Smooth muscle cell of the brain vasculature (primary cell): Measurements from ENCODE around the gene TSPEAR.
"Not testable (repeated sequence)": the region's sequence is repeated elsewhere in the genome, so short reads cannot be mapped to it uniquely, and the experiment has no call there.

Source experiments
- DNase-seq: peaks from one replicate; pipeline ENCODE4 v3.0.0-alpha.2; 2012; ENCODE audit warnings: low read depth, low spot score

Gene TSPEAR

GRCh38 chr21:44610157-44610843, 101.1 kb downstream of the TSPEAR start:
- DNase-seq: not testable (repeated sequence)

GRCh38 chr21:44609193-44609592, 102.2 kb downstream of the TSPEAR start:
- DNase-seq: no peak

GRCh38 chr21:44606495-44606894, 104.9 kb downstream of the TSPEAR start:
- DNase-seq: no peak

GRCh38 chr21:44603911-44604310, 107.5 kb downstream of the TSPEAR start:
- no peak for DNase-seq

GRCh38 chr21:44603109-44603875, 108.1 kb downstream of the TSPEAR start:
- no peak for DNase-seq

- no peak for DNase-seq
Measured at GRCh38 chr21:44602463-44602850, 108.9 kb downstream of the TSPEAR start.

GRCh38 chr21:44601596-44602462, 109.5 kb downstream of the TSPEAR start:
- DNase-seq: no peak

- DNase-seq: not testable (repeated sequence)
Measured at GRCh38 chr21:44601091-44601490, 110.3 kb downstream of the TSPEAR start.

GRCh38 chr21:44600118-44600978, 111.0 kb downstream of the TSPEAR start, which contains the start of gene KRTAP10-7:
Gene KRTAP10-7, plus strand, starts transcription at chr21:44600597. Its CDS starts 25 bp downstream, at chr21:44600622.
- not testable (repeated sequence) for DNase-seq

- no peak for DNase-seq
Measured at GRCh38 chr21:44599264-44600029, 111.9 kb downstream of the TSPEAR start.

GRCh38 chr21:44598061-44598460, 113.3 kb downstream of the TSPEAR start:
- no peak for DNase-seq

- no peak for DNase-seq
Measured at GRCh38 chr21:44596068-44596725, 115.2 kb downstream of the TSPEAR start.

GRCh38 chr21:44595524-44595923, 115.8 kb downstream of the TSPEAR start:
- DNase-seq: no peak

GRCh38 chr21:44594406-44594916, 116.9 kb downstream of the TSPEAR start:
- DNase-seq: no peak

GRCh38 chr21:44593598-44594405, 117.6 kb downstream of the TSPEAR start:
- DNase-seq: no peak

GRCh38 chr21:44592446-44593311, 118.7 kb downstream of the TSPEAR start, which contains the start of gene KRTAP10-6:
Gene KRTAP10-6, minus strand, starts transcription at chr21:44592505. Its CDS starts 21 bp downstream, at chr21:44592484.
- no peak for DNase-seq

GRCh38 chr21:44591801-44592130, 119.6 kb downstream of the TSPEAR start:
- not testable (repeated sequence) for DNase-seq
